GM23248 (cell line): Measurements from ENCODE around the gene KIAA1549. TPM values are rescaled to one million over a fixed set of nuclear protein-coding genes. Genes with fewer than 3 reads are reported as not detected.

Experiments used
- DNase-seq: peaks from one replicate; pipeline ENCODE4 v3.0.0-alpha.2; 2015
- H2AFZ ChIP-seq: fragments of 200-600 bp; sonication (generic); 2 replicates; pipeline ENCODE4 v1.6.1; 2016; ENCODE audit warnings: antibody characterized with exemption
- H3F3A ChIP-seq: fragments of 200-600 bp; sonication (generic); 2 replicates; pipeline ENCODE4 v1.6.1; 2016; ENCODE audit warnings: mild to moderate bottlenecking, antibody characterized with exemption, mixed run types; ENCODE audit not compliant: insufficient read depth
- H3K27ac ChIP-seq: fragments of 200-600 bp; sonication (generic); 2 replicates; pipeline ENCODE4 v1.5.1; 2016; ENCODE audit warnings: mild to moderate bottlenecking
- H3K27me3 ChIP-seq: fragments of 200-600 bp; sonication (generic); replicated peaks from 2 replicates; pipeline ENCODE4 v1.6.1; 2016; ENCODE audit warnings: mild to moderate bottlenecking; ENCODE audit not compliant: insufficient read depth
- H3K36me3 ChIP-seq: fragments of 200-600 bp; sonication (generic); 2 replicates; pipeline ENCODE4 v1.6.1; 2016; ENCODE audit warnings: low read depth, mild to moderate bottlenecking
- H3K4me1 ChIP-seq: fragments of 200-600 bp; sonication (generic); 2 replicates; pipeline ENCODE4 v1.6.1; 2016; ENCODE audit warnings: mild to moderate bottlenecking; ENCODE audit not compliant: insufficient read depth
- H3K4me2 ChIP-seq: fragments of 200-600 bp; sonication (generic); one replicate; pipeline ENCODE4 v1.6.1; 2016; ENCODE audit warnings: mild to moderate bottlenecking; ENCODE audit not compliant: unreplicated experiment
- H3K4me3 ChIP-seq: fragments of 200-600 bp; sonication (generic); 2 replicates; pipeline ENCODE4 v1.5.1; 2016; ENCODE audit warnings: mild to moderate bottlenecking
- H3K79me2 ChIP-seq: fragments of 200-600 bp; sonication (generic); 2 replicates; pipeline ENCODE4 v1.6.1; 2016; ENCODE audit warnings: mild to moderate bottlenecking; ENCODE audit not compliant: insufficient read depth
- H3K9ac ChIP-seq: fragments of 200-600 bp; sonication (generic); 2 replicates; pipeline ENCODE4 v1.6.1; 2016; ENCODE audit warnings: mild to moderate bottlenecking
- H3K9me2 ChIP-seq: fragments of 200-600 bp; sonication (generic); 2 replicates; pipeline ENCODE4 v1.6.1; 2016; ENCODE audit warnings: mixed run types, mild to moderate bottlenecking, moderate library complexity; ENCODE audit not compliant: insufficient read depth
- H3K9me3 ChIP-seq: fragments of 200-600 bp; sonication (generic); one replicate; pipeline ENCODE4 v1.6.1; 2017; ENCODE audit warnings: low read depth
- H4K20me1 ChIP-seq: fragments of 200-600 bp; sonication (generic); 2 replicates; pipeline ENCODE4 v1.6.0; 2016; ENCODE audit not compliant: insufficient read depth
- EZH2 ChIP-seq: fragments of 200-600 bp; sonication (generic); IDR thresholded peaks from 2 replicates; pipeline ENCODE4 v1.6.1; 2018; ENCODE audit warnings: antibody characterized with exemption, mild to moderate bottlenecking; ENCODE audit not compliant: insufficient read depth, poor library complexity, severe bottlenecking
- EZH2phosphoT487 ChIP-seq: fragments of 200-600 bp; sonication (generic); IDR thresholded peaks from 2 replicates; pipeline ENCODE4 v1.6.1; 2018; ENCODE audit warnings: antibody characterized with exemption, moderate library complexity, mild to moderate bottlenecking, low read depth; ENCODE audit not compliant: insufficient read depth
- WGBS, 2 experiments: methylation state at CpG; one replicate each; pipeline ENCODE4 v1.1.6; 2015 to 2017; ENCODE audit warnings: low lambda C conversion rate in 2 of 2, low coverage in 1 of 2; ENCODE audit errors: missing lambda C conversion rate in 2 of 2; 5-methylcytosine and 5-hydroxymethylcytosine counted together
- in situ Hi-C: fragments of 300-500 bp; cut with MboI; formaldehyde crosslinking; loops from 2 replicates; pipeline ENCODE4 v1.15.0; 2020
- polyA plus RNA-seq: library from polyadenylated mRNA; unstranded; fragments of >200 nt; fragmentation: Nextera tagmentation; extraction: Ambion mirVana; gene quantifications from 2 replicates; pipeline ENCODE4 v1.2.1, GENCODE V29; 2016
- total RNA-seq: library from RNA; depleted of rRNA; stranded (reverse); fragments of >200 nt; shearing (Covaris generic); gene quantifications from 2 replicates; pipeline ENCODE4 v1.2.3, GENCODE V29; 2014

KIAA1549 gene
- total and polyA plus RNA-seq, 2 experiments from 2014 or later = 2.1 to 3.0 TPM

- 78 to 82% methylated on average over 11 of the region's 11 CpGs for WGBS, 2 experiments
Measured at GRCh38 chr7:138829335-138829734, 151.9 kb downstream of the KIAA1549 start.

GRCh38 chr7:138828302-138828701 is 152.9 kb downstream of the KIAA1549 start:
- H3K4me3 ChIP-seq = no peak overlapping the region
- H3K27ac ChIP-seq = no peak overlapping the region
- no peak overlapping the region for H3K9ac ChIP-seq
- H3F3A ChIP-seq = no peaks in the 10 kb centered on the region
- no peaks in the 10 kb centered on the region for H3K79me2 ChIP-seq
- no peaks in the 10 kb centered on the region for H3K9me2 ChIP-seq
- WGBS, 2 experiments = 29 to 33% methylated on average over 2 of the region's 2 CpGs
- no peaks in the 10 kb centered on the region for H3K36me3 ChIP-seq
- TF ChIP-seq EZH2phosphoT487 = no peak
- no peak for TF ChIP-seq EZH2
- no peak overlapping the region for H2AFZ ChIP-seq
- no peak overlapping the region for H3K4me2 ChIP-seq
- no peaks in the 10 kb centered on the region for H3K4me1 ChIP-seq
- no peaks in the 10 kb centered on the region for H3K9me3 ChIP-seq
- no peaks in the 10 kb centered on the region for H3K27me3 ChIP-seq
- no peak for DNase-seq
- no peaks in the 10 kb centered on the region for H4K20me1 ChIP-seq
- in situ Hi-C loops = no loop called here

More at GRCh38 chr7:138829335-138829734, 151.9 kb downstream of the KIAA1549 start:
- H3K9me3 ChIP-seq = no peaks in the 10 kb centered on the region
- H3F3A ChIP-seq = no peaks in the 10 kb centered on the region
- H3K4me2 ChIP-seq = no peak overlapping the region
- DNase-seq = no peak
- H3K27me3 ChIP-seq = no peaks in the 10 kb centered on the region
- no peak overlapping the region for H3K4me3 ChIP-seq
- no peak overlapping the region for H3K9ac ChIP-seq
- H3K9me2 ChIP-seq = no peaks in the 10 kb centered on the region
- TF ChIP-seq EZH2phosphoT487 (no peak), EZH2 (no peak)
- no peak overlapping the region for H3K27ac ChIP-seq
- H4K20me1 ChIP-seq = no peaks in the 10 kb centered on the region
- no peaks in the 10 kb centered on the region for H3K4me1 ChIP-seq
- no peaks in the 10 kb centered on the region for H3K79me2 ChIP-seq
- in situ Hi-C loops = no loop called here
- no peaks in the 10 kb centered on the region for H3K36me3 ChIP-seq
- no peak overlapping the region for H2AFZ ChIP-seq

GRCh38 chr7:138825049-138825721 is 156.0 kb downstream of the KIAA1549 start:
- 41 to 49% methylated on average over 11 of the region's 11 CpGs for WGBS, 2 experiments
- Histone ChIP-seq H3K4me1 (no peaks in the 10 kb centered on the region), H3K9ac (no peak overlapping the region), H4K20me1 (no peaks in the 10 kb centered on the region), H3K79me2 (no peaks in the 10 kb centered on the region), H3K4me2 (no peak overlapping the region), H2AFZ (no peak overlapping the region), H3K4me3 (no peak overlapping the region), H3K36me3 (no peaks in the 10 kb centered on the region), H3F3A (no peaks in the 10 kb centered on the region), H3K27ac (no peak overlapping the region), H3K27me3 (no peaks in the 10 kb centered on the region), H3K9me2 (no peaks in the 10 kb centered on the region), H3K9me3 (no peaks in the 10 kb centered on the region)
- DNase-seq = no peak
- in situ Hi-C loops = no loop called here
- TF ChIP-seq EZH2 = no peak
- TF ChIP-seq EZH2phosphoT487 = no peak

- TF ChIP-seq EZH2phosphoT487 = no peak
- TF ChIP-seq EZH2 = no peak
- no peaks in the 10 kb centered on the region for H3K4me1 ChIP-seq
- no peaks in the 10 kb centered on the region for H3F3A ChIP-seq
- H3K36me3 ChIP-seq = no peaks in the 10 kb centered on the region
- H3K9me3 ChIP-seq = no peaks in the 10 kb centered on the region
- no peaks in the 10 kb centered on the region for H3K27me3 ChIP-seq
- H4K20me1 ChIP-seq = no peaks in the 10 kb centered on the region
- H3K9ac ChIP-seq = no peak overlapping the region
- WGBS, 2 experiments = 51 to 52% methylated on average over 11 of the region's 11 CpGs
- in situ Hi-C loops = no loop called here
- no peak for DNase-seq
- H2AFZ ChIP-seq = no peak overlapping the region
- H3K4me3 ChIP-seq = no peak overlapping the region
- H3K9me2 ChIP-seq = no peaks in the 10 kb centered on the region
- no peaks in the 10 kb centered on the region for H3K79me2 ChIP-seq
- H3K27ac ChIP-seq = no peak overlapping the region
- no peak overlapping the region for H3K4me2 ChIP-seq
Measured at GRCh38 chr7:138822867-138823535, 158.2 kb downstream of the KIAA1549 start.
